ENCODE data around the gene CDH4. TPM values are rescaled to one million over a fixed set of nuclear protein-coding genes. Genes with fewer than 3 reads are reported as not detected.

CDH4 gene
- total RNA-seq, 6 donors from 2014 or later, result 0.20 to 1.0 (median 0.40) TPM; not detected in 1

- no peak for DNase-seq
- H3K4me3 ChIP-seq, result no peak overlapping the region
- 57 to 59% methylated on average over 24 of the region's 24 CpGs for WGBS, 2 donors
- no peaks in the 10 kb centered on the region for H3K36me3 ChIP-seq
- H3K9me3 ChIP-seq, result no peaks in the 10 kb centered on the region
- no peak overlapping the region for H3K27ac ChIP-seq
- H3K27me3 ChIP-seq, result no peaks in the 10 kb centered on the region
- ATAC-seq (ENCODE audit: low FRiP score in 2 of 2), result no peak
- TF ChIP-seq POLR2A (IDR thresholded peaks at IDR 0.05) (no peak), CTCF (IDR thresholded peaks at IDR 0.05) (no peak), POLR2AphosphoS5 (IDR thresholded peaks at IDR 0.05) (no peak), EP300 (IDR thresholded peaks at IDR 0.05) (no peak)
- no peaks in the 10 kb centered on the region for H3K4me1 ChIP-seq
These were observed 682.9 kb downstream of the CDH4 start for GRCh38 chr20:61934716-61935530.

GRCh38 chr20:61935926-61936700 lies 684.1 kb downstream of the CDH4 start:
- Histone ChIP-seq H3K9me3 (no peaks in the 10 kb centered on the region), H3K4me3 (no peak overlapping the region), H3K27ac (no peak overlapping the region), H3K27me3 (no peaks in the 10 kb centered on the region), H3K36me3 (no peaks in the 10 kb centered on the region), H3K4me1 (no peaks in the 10 kb centered on the region)
- TF ChIP-seq POLR2A (IDR thresholded peaks at IDR 0.05) (no peak), POLR2AphosphoS5 (IDR thresholded peaks at IDR 0.05) (no peak), EP300 (IDR thresholded peaks at IDR 0.05) (no peak), CTCF (IDR thresholded peaks at IDR 0.05) (no peak)
- DNase-seq (no peak), ATAC-seq (ENCODE audit: low FRiP score in 2 of 2) (no peak)
- 78 to 86% methylated on average over 14 of the region's 14 CpGs for WGBS, 2 donors

DNA sequence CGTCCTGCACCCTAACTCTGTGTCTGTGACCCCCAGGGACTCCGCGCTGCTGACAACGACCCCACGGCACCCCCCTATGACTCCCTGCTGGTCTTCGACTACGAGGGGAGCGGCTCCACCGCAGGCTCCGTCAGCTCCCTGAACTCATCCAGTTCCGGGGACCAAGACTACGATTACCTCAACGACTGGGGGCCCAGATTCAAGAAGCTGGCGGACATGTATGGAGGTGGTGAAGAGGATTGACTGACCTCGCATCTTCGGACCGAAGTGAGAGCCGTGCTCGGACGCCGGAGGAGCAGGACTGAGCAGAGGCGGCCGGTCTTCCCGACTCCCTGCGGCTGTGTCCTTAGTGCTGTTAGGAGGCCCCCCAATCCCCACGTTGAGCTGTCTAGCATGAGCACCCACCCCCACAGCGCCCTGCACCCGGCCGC lies 684.7 kb downstream of the CDH4 start:
- 81 to 88% methylated on average over 19 to 29 of the region's 29 CpGs for WGBS, 2 donors
- H3K27me3 ChIP-seq, result no peaks in the 10 kb centered on the region

GRCh38 chr20:61937146-61937962 lies 685.3 kb downstream of the CDH4 start:
- ATAC-seq (ENCODE audit: low FRiP score in 2 of 2) (no peak), DNase-seq (no peak)
- Histone ChIP-seq H3K4me3 (no peak overlapping the region), H3K27ac (no peak overlapping the region), H3K36me3 (no peaks in the 10 kb centered on the region), H3K4me1 (no peaks in the 10 kb centered on the region), H3K27me3 (no peaks in the 10 kb centered on the region), H3K9me3 (no peaks in the 10 kb centered on the region)
- TF ChIP-seq CTCF (IDR thresholded peaks at IDR 0.05) (no peak), POLR2AphosphoS5 (IDR thresholded peaks at IDR 0.05) (no peak), EP300 (IDR thresholded peaks at IDR 0.05) (no peak), POLR2A (IDR thresholded peaks at IDR 0.05) (no peak)
- 53 to 69% methylated on average over 3 to 9 of the region's 10 CpGs for WGBS, 2 donors

More for the DNA sequence above, 684.7 kb downstream of the CDH4 start:
- ATAC-seq (ENCODE audit: low FRiP score in 2 of 2) (no peak), DNase-seq (peak in 1 of 2 donors; percentile 73)
- no peaks in the 10 kb centered on the region for H3K36me3 ChIP-seq
- no peak overlapping the region for H3K27ac ChIP-seq
- H3K4me3 ChIP-seq, result no peak overlapping the region
- no peaks in the 10 kb centered on the region for H3K9me3 ChIP-seq
- no peaks in the 10 kb centered on the region for H3K4me1 ChIP-seq
- no peak for TF ChIP-seq CTCF (IDR thresholded peaks at IDR 0.05)
- TF ChIP-seq POLR2AphosphoS5 (IDR thresholded peaks at IDR 0.05), result no peak
- no peak for TF ChIP-seq POLR2A (IDR thresholded peaks at IDR 0.05)
- TF ChIP-seq EP300 (IDR thresholded peaks at IDR 0.05), result no peak

All from upper lobe of left lung (tissue), 6 donors.